ENCODE data around the gene DIP2B. TPM values are rescaled to one million over a fixed set of nuclear protein-coding genes. Genes with fewer than 3 reads are reported as not detected.

DIP2B gene
- total and polyA plus RNA-seq, 2 of the 13 experiments (the other 11 are each of a cell fraction or from before 2014, with no cell fraction given) = 32.1 to 35.8 TPM

GRCh38 chr12:50763639-50764285 lies 259.0 kb downstream of the DIP2B start, which contains the start of gene ATF1 (continued):
- TF ChIP-seq AHDC1 (CRISPR knock-in tag; IDR thresholded peaks at IDR 0.05; ENCODE audit: borderline replicate concordance) = no peak
- 0 out of 2 replicates have a peak, but pooled peaks have one; percentile 23 for TF ChIP-seq E2F5 (CRISPR knock-in tag; conservative IDR thresholded peaks at IDR 0.05)
- peak; percentile 52; the same call in 1 of the 2 replicates for TF ChIP-seq ARNTL (CRISPR knock-in tag; IDR thresholded peaks at IDR 0.05)
- no peak for TF ChIP-seq ZNF432 (CRISPR knock-in tag; IDR thresholded peaks at IDR 0.05; ENCODE audit: borderline replicate concordance)
- 0 out of 2 replicates have a peak, but pooled peaks have one; percentile 12 for TF ChIP-seq ZNF451 (CRISPR knock-in tag; IDR thresholded peaks at IDR 0.05)
- no peak for TF ChIP-seq HNF4G (IDR thresholded peaks at IDR 0.05; ENCODE audit: borderline replicate concordance, low read depth, low read length)
- 0 out of 2 replicates have a peak, but pooled peaks have one; percentile 29 for TF ChIP-seq HNF4G (CRISPR knock-in tag; IDR thresholded peaks at IDR 0.05; ENCODE audit: borderline replicate concordance, low read depth)
- TF ChIP-seq ZNF180 (CRISPR knock-in tag; IDR thresholded peaks at IDR 0.05; ENCODE audit: borderline replicate concordance, low read depth) = no peak
- TF ChIP-seq ZNF768 (CRISPR knock-in tag; IDR thresholded peaks at IDR 0.05) = no peak
- TF ChIP-seq ZHX1 (CRISPR knock-in tag; IDR thresholded peaks at IDR 0.05; ENCODE audit: low read depth) = peak; percentile 96
- TF ChIP-seq TEAD3 (CRISPR knock-in tag; optimal IDR thresholded peaks at IDR 0.05; ENCODE audit: borderline replicate concordance) = peak; percentile 75
- TF ChIP-seq MYC (CRISPR knock-in tag; IDR thresholded peaks at IDR 0.05; ENCODE audit: borderline replicate concordance) = peak; percentile 91
- TF ChIP-seq SALL2 (CRISPR knock-in tag; IDR thresholded peaks at IDR 0.05) = peak; percentile 61
- no peak; the same call in none of the 2 replicates for TF ChIP-seq TSC22D2 (CRISPR knock-in tag; IDR thresholded peaks at IDR 0.05; ENCODE audit: borderline replicate concordance)
- TF ChIP-seq TFDP2 (CRISPR knock-in tag; IDR thresholded peaks at IDR 0.05) = 0 out of 2 replicates have a peak, but pooled peaks have one; percentile 43
